ENCODE measurements around the gene MTA1. TPM values are rescaled to one million over a fixed set of nuclear protein-coding genes. Genes with fewer than 3 reads are reported as not detected.

The MTA1 gene
- total RNA-seq, 1 experiment from 2014 or later = 166 TPM

DNA sequence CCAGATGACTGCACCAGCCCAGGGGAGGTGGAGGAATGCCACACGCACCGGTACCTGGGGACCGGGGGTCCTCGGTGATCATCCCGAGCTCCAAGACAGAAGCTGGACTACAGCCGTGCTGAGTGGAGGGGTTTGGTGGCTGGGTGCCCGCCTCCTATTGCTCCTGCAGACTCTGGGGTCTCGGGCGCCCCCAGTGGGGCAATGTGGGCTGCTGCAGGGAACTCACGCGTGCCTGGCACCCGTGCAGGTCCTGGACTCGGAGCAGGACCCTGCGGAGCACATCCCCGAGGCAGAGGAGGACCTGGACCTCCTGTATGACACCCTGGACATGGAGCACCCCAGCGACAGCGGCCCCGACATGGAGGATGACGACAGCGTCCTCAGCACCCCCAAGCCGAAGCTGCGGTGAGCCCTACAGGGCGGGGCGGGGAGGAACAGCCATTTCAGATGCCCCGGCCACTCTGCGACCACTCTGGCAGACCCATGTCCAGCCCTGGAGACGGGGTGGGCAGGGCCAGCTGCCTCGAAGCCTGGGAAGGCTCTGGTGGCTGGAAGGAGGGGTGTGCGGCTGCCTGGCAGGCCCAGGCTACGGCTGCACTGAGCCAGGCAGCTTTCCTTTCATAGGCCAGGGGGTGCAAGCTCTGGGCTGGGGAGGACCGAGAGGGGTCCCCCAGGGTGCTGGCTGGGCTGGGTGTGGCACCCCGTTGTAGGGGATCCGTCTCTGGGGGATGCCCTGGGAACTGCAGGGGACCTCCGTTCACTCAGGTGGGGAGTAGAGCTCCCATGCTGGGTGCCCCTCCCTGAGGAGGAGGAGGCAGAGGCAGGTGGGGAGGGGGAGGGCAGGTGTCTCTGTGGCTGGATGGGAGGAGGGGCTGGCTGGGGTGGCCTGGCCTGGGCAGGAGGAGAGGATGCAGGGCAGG, 42.8 kb upstream of the MTA1 start:
- TF ChIP-seq, protein P1, sequence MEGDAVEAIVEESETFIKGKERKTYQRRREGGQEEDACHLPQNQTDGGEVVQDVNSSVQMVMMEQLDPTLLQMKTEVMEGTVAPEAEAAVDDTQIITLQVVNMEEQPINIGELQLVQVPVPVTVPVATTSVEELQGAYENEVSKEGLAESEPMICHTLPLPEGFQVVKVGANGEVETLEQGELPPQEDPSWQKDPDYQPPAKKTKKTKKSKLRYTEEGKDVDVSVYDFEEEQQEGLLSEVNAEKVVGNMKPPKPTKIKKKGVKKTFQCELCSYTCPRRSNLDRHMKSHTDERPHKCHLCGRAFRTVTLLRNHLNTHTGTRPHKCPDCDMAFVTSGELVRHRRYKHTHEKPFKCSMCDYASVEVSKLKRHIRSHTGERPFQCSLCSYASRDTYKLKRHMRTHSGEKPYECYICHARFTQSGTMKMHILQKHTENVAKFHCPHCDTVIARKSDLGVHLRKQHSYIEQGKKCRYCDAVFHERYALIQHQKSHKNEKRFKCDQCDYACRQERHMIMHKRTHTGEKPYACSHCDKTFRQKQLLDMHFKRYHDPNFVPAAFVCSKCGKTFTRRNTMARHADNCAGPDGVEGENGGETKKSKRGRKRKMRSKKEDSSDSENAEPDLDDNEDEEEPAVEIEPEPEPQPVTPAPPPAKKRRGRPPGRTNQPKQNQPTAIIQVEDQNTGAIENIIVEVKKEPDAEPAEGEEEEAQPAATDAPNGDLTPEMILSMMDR (IDR thresholded peaks at IDR 0.05; ENCODE audit: unreplicated experiment) = no peak
- Mint-ChIP-seq H3K4me3 (ENCODE audit: unreplicated experiment) (no peak overlapping the region), H3K36me3 (ENCODE audit: insufficient read depth, unreplicated experiment) (no peaks in the 10 kb centered on the region), H3K9me3 (ENCODE audit: unreplicated experiment) (no peaks in the 10 kb centered on the region), H3K27me3 (ENCODE audit: insufficient read depth, unreplicated experiment) (no peaks in the 10 kb centered on the region), H3K27ac (ENCODE audit: low read depth, unreplicated experiment) (no peak overlapping the region), H3K4me1 (ENCODE audit: insufficient read depth, unreplicated experiment) (no peaks in the 10 kb centered on the region)
- no peak for DNase-seq (ENCODE audit: unreplicated experiment)
- POLR2A ChIA-PET = interaction anchor here (1.7 kb wide), 1 partner anchor 11 kb away, joined by 4 read pairs; no protein-coding TSS in a partner anchor
- CTCF ChIA-PET = interaction anchor here (1.7 kb wide), 1 partner anchor 27 kb away, joined by 5 read pairs; no protein-coding TSS in a partner anchor
- intact Hi-C loops (cut with micrococcal nuclease) = no loop called here
- BruUV-seq (replicated peaks) = no TSS peak

DNA sequence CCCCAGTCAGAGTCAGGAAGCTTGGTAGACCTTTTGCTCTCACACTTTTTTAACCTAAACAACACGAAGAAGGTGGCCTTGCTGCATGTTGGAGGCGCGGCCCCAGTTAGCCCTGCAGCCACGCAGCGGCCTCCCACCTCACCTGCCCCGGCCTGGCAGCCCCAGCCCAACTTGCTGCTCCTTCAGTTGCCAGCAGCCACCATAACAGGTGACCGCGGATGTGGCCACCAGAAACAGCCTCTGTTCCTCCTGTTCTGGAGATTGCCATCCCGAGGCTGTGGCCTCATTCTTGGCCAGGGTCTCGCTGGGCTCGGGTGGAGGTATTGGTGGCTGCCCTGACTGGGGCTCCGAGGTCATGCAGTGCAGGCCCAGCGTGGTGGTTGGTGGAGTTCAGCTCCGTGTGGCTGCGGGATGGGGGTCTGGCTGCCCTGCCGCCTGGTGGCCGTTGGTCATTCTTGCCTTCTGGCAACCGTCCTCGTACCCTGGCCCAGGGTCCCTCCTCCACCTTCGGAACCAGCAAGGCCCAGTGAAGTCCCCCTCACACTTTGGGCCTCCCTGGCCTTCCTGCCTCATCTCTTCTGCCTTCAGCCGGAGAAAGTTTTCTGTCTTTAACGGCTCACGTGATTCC, 42.0 kb upstream of the MTA1 start:
- Mint-ChIP-seq H3K9me3 (ENCODE audit: unreplicated experiment) (no peaks in the 10 kb centered on the region), H3K27me3 (ENCODE audit: insufficient read depth, unreplicated experiment) (no peaks in the 10 kb centered on the region), H3K4me3 (ENCODE audit: unreplicated experiment) (no peak overlapping the region), H3K36me3 (ENCODE audit: insufficient read depth, unreplicated experiment) (no peaks in the 10 kb centered on the region), H3K27ac (ENCODE audit: low read depth, unreplicated experiment) (no peak overlapping the region), H3K4me1 (ENCODE audit: insufficient read depth, unreplicated experiment) (no peaks in the 10 kb centered on the region)
- intact Hi-C loops (cut with micrococcal nuclease) = no loop called here
- TF ChIP-seq, protein P1 (IDR thresholded peaks at IDR 0.05; ENCODE audit: unreplicated experiment) = no peak
- ChIA-PET POLR2A (interaction anchor here (0.6 to 1.7 kb wide), 2 partner anchors 12 to 443 kb away, joined by 4 read pairs; no protein-coding TSS in a partner anchor), CTCF (interaction anchor here (0.7 to 1.7 kb wide), 2 partner anchors 26 to 61 kb away, joined by 3 to 5 read pairs; no protein-coding TSS in a partner anchor)
- DNase-seq (ENCODE audit: unreplicated experiment) = no peak
- BruUV-seq (replicated peaks) = no TSS peak

DNA sequence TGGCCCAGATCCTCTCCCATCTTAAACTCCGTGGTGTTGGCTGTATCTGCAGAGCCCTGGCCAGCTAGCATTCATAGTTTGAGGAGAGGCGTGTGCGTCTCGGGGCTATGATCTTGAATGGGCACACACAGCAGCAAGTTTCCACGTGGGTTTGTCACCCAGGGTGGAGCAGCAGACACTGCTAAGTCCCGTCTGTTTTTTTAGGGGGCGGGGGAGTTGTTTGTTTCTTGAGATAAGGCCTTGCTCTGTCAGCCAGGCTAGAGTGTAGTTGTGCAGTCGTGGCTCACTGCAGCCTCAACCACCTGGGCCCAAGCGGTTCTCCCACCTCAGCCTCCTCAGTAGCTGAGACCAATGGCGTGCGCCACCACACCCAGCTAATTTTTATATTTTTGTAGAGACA, 41.4 kb upstream of the MTA1 start:
- Mint-ChIP-seq H3K9me3 (ENCODE audit: unreplicated experiment) (no peaks in the 10 kb centered on the region), H3K27me3 (ENCODE audit: insufficient read depth, unreplicated experiment) (no peaks in the 10 kb centered on the region), H3K4me1 (ENCODE audit: insufficient read depth, unreplicated experiment) (no peaks in the 10 kb centered on the region), H3K27ac (ENCODE audit: low read depth, unreplicated experiment) (no peak overlapping the region), H3K4me3 (ENCODE audit: unreplicated experiment) (no peak overlapping the region), H3K36me3 (ENCODE audit: insufficient read depth, unreplicated experiment) (no peaks in the 10 kb centered on the region)
- TF ChIP-seq, protein P1 (IDR thresholded peaks at IDR 0.05; ENCODE audit: unreplicated experiment) = no peak
- DNase-seq (ENCODE audit: unreplicated experiment) = no peak
- ChIA-PET POLR2A (interaction anchor here (0.6 kb wide), 1 partner anchor 443 kb away, joined by 4 read pairs; no protein-coding TSS in a partner anchor), CTCF (interaction anchor here (1.7 kb wide), 1 partner anchor 25 kb away, joined by 5 read pairs; no protein-coding TSS in a partner anchor)
- BruUV-seq (replicated peaks) = no TSS peak
- intact Hi-C loops (cut with micrococcal nuclease) = no loop called here

All from MCF 10A (cell line).